ENCODE measurements around the gene KRTAP5-3.

The KRTAP5-3 gene

GRCh38 chr11:1565904-1566247, 42.4 kb downstream of the KRTAP5-3 start:
- ChIA-PET CTCF (interaction anchor here (0.8 to 2.4 kb wide), 3 partner anchors 9 to 29 kb away, joined by 3 to 9 read pairs (median 3); no protein-coding TSS in a partner anchor), POLR2A (interaction anchor here (2.1 kb wide), 1 partner anchor 8 kb away, joined by 11 read pairs; no protein-coding TSS in a partner anchor)
- no peak for DNase-seq (ENCODE audit: extremely low spot score)
- TF ChIP-seq ARNT (IDR thresholded peaks at IDR 0.05) (no peak), FOXA1 (IDR thresholded peaks at IDR 0.05) (no peak), FOXK2 (IDR thresholded peaks at IDR 0.05) (no peak), L3MBTL2 (conservative IDR thresholded peaks at IDR 0.05) (no peak), HDGF (IDR thresholded peaks at IDR 0.05; ENCODE audit: borderline replicate concordance) (no peak), BHLHE40 (IDR thresholded peaks at IDR 0.05; ENCODE audit: borderline replicate concordance) (no peak), TARDBP (IDR thresholded peaks at IDR 0.05) (no peak), SUZ12 (IDR thresholded peaks at IDR 0.05) (no peak), SP1 (IDR thresholded peaks at IDR 0.05) (no peak), FOXM1 (IDR thresholded peaks at IDR 0.05; ENCODE audit: borderline replicate concordance) (no peak), LEF1 (IDR thresholded peaks at IDR 0.05; ENCODE audit: borderline replicate concordance) (no peak), NFRKB (IDR thresholded peaks at IDR 0.05) (no peak), ELF4 (IDR thresholded peaks at IDR 0.05) (no peak), PKNOX1 (IDR thresholded peaks at IDR 0.05) (no peak)

GRCh38 chr11:1565173-1565903, 42.9 kb downstream of the KRTAP5-3 start:
- TF ChIP-seq FOXK2 (IDR thresholded peaks at IDR 0.05) (no peak), BHLHE40 (IDR thresholded peaks at IDR 0.05; ENCODE audit: borderline replicate concordance) (no peak), L3MBTL2 (conservative IDR thresholded peaks at IDR 0.05) (no peak), ELF4 (IDR thresholded peaks at IDR 0.05) (no peak), LEF1 (IDR thresholded peaks at IDR 0.05; ENCODE audit: borderline replicate concordance) (no peak), ARNT (IDR thresholded peaks at IDR 0.05) (no peak), NFRKB (IDR thresholded peaks at IDR 0.05) (no peak), SUZ12 (IDR thresholded peaks at IDR 0.05) (no peak), HDGF (IDR thresholded peaks at IDR 0.05; ENCODE audit: borderline replicate concordance) (no peak), CTBP1 (IDR thresholded peaks at IDR 0.05; ENCODE audit: borderline replicate concordance) (no peak), ZNF384 (IDR thresholded peaks at IDR 0.05) (no peak), PKNOX1 (IDR thresholded peaks at IDR 0.05) (no peak), SP1 (IDR thresholded peaks at IDR 0.05) (no peak), FOXM1 (IDR thresholded peaks at IDR 0.05; ENCODE audit: borderline replicate concordance) (no peak), TARDBP (IDR thresholded peaks at IDR 0.05) (no peak)
- no peak for DNase-seq (ENCODE audit: extremely low spot score)
- ChIA-PET POLR2A (interaction anchor here (2.1 kb wide), 1 partner anchor 8 kb away, joined by 11 read pairs; no protein-coding TSS in a partner anchor), CTCF (interaction anchor here (1.0 to 2.4 kb wide), 2 partner anchors 9 to 19 kb away, joined by 3 to 9 read pairs; no protein-coding TSS in a partner anchor)

- CTCF ChIA-PET: interaction anchor here (1.0 to 2.4 kb wide), 2 partner anchors 10 to 18 kb away, joined by 3 to 9 read pairs; no protein-coding TSS in a partner anchor
- peak; percentile 86 for DNase-seq (ENCODE audit: extremely low spot score)
- no peak for TF ChIP-seq SUZ12 (IDR thresholded peaks at IDR 0.05)
- TF ChIP-seq PKNOX1 (IDR thresholded peaks at IDR 0.05): peak; percentile 83
- POLR2A ChIA-PET: interaction anchor here (2.1 kb wide), 1 partner anchor 9 kb away, joined by 11 read pairs; no protein-coding TSS in a partner anchor
These were observed 43.6 kb downstream of the KRTAP5-3 start for GRCh38 chr11:1564535-1565172.

- ChIA-PET CTCF (interaction anchor here (2.4 kb wide), 1 partner anchor 11 kb away, joined by 9 read pairs; no protein-coding TSS in a partner anchor), POLR2A (interaction anchor here (2.1 kb wide), 1 partner anchor 10 kb away, joined by 11 read pairs; no protein-coding TSS in a partner anchor)
- no peak for DNase-seq (ENCODE audit: extremely low spot score)
- TF ChIP-seq L3MBTL2 (conservative IDR thresholded peaks at IDR 0.05) (no peak), ZNF384 (IDR thresholded peaks at IDR 0.05) (no peak), PKNOX1 (IDR thresholded peaks at IDR 0.05) (no peak), FOXK2 (IDR thresholded peaks at IDR 0.05) (no peak), HDGF (IDR thresholded peaks at IDR 0.05; ENCODE audit: borderline replicate concordance) (no peak), FOXM1 (IDR thresholded peaks at IDR 0.05; ENCODE audit: borderline replicate concordance) (no peak)
These were observed 44.3 kb downstream of the KRTAP5-3 start for GRCh38 chr11:1563697-1564534.

- CTCF ChIA-PET: no interaction called here
- TF ChIP-seq HDGF (IDR thresholded peaks at IDR 0.05; ENCODE audit: borderline replicate concordance): no peak
- TF ChIP-seq SUZ12 (IDR thresholded peaks at IDR 0.05): no peak
- no peak for TF ChIP-seq NFRKB (IDR thresholded peaks at IDR 0.05)
- no peak for TF ChIP-seq ARNT (IDR thresholded peaks at IDR 0.05)
- TF ChIP-seq CTBP1 (IDR thresholded peaks at IDR 0.05; ENCODE audit: borderline replicate concordance): no peak
- no peak for TF ChIP-seq ELF4 (IDR thresholded peaks at IDR 0.05)
- no peak for TF ChIP-seq BHLHE40 (IDR thresholded peaks at IDR 0.05; ENCODE audit: borderline replicate concordance)
- TF ChIP-seq TARDBP (IDR thresholded peaks at IDR 0.05): no peak
- TF ChIP-seq L3MBTL2 (conservative IDR thresholded peaks at IDR 0.05): no peak
- TF ChIP-seq FOXK2 (IDR thresholded peaks at IDR 0.05): no peak
- TF ChIP-seq FOXM1 (IDR thresholded peaks at IDR 0.05; ENCODE audit: borderline replicate concordance): no peak
- TF ChIP-seq PKNOX1 (IDR thresholded peaks at IDR 0.05): no peak
- no peak for TF ChIP-seq FOXA1 (IDR thresholded peaks at IDR 0.05)
- TF ChIP-seq LEF1 (IDR thresholded peaks at IDR 0.05; ENCODE audit: borderline replicate concordance): no peak
- TF ChIP-seq ZNF384 (IDR thresholded peaks at IDR 0.05): no peak
- DNase-seq (ENCODE audit: extremely low spot score): no peak
- POLR2A ChIA-PET: no interaction called here
These were observed 45.1 kb downstream of the KRTAP5-3 start for GRCh38 chr11:1563149-1563638.

Measured in HEK293T (cell line).